Activated T-cell treated with anti-CD3 and anti-CD28 coated beads, Interleukin-2, amount 50 U/mL, for 72 hours (primary cell): ENCODE data around the gene STAT4. TPM values are rescaled to one million over a fixed set of nuclear protein-coding genes. Genes with fewer than 3 reads are reported as not detected.

Experiments
- ATAC-seq, 2 donors: fragments of 150-1000 bp; cut with Tn5 transposase; replicated peaks in 1 of 2; 2 replicates each; pipeline ENCODE4 v1.10.0; 2021; ENCODE audit warnings: moderate library complexity in 2 of 2, mild to moderate bottlenecking in 1 of 2
- DNase-seq, 2 donors: peaks; one replicate each; pipeline ENCODE4 v3.0.0; 2021 to 2022; ENCODE audit warnings: mixed read lengths in 1 of 2
- H3K27ac Mint-ChIP-seq: one replicate; pipeline ENCODE4 v1.8.0; 2022; ENCODE audit warnings: mild to moderate bottlenecking, moderate library complexity, mixed read lengths
- H3K27me3 Mint-ChIP-seq: one replicate; pipeline ENCODE4 v1.8.0; 2022; ENCODE audit warnings: low read depth, mixed read lengths
- H3K36me3 Mint-ChIP-seq, 2 donors: one replicate each; pipeline ENCODE4 v1.8.0; 2022; ENCODE audit warnings: mixed read lengths in 2 of 2, mild to moderate bottlenecking in 1 of 2; ENCODE audit not compliant: insufficient read depth in 2 of 2
- H3K4me1 Mint-ChIP-seq: one replicate; pipeline ENCODE4 v1.8.0; 2022; ENCODE audit warnings: low read depth, mixed read lengths
- H3K4me3 Mint-ChIP-seq, 2 donors: one replicate each; pipeline ENCODE4 v1.8.0; 2022; ENCODE audit warnings: mild to moderate bottlenecking in 2 of 2, mixed read lengths in 2 of 2, moderate library complexity in 2 of 2
- H3K9me3 Mint-ChIP-seq, 2 donors: one replicate each; pipeline ENCODE4 v1.8.0; 2022; ENCODE audit warnings: mixed read lengths in 2 of 2
- total RNA-seq, 2 donors: library from RNA; stranded (reverse); gene quantifications; one replicate each; pipeline ENCODE4 v1.2.3, GENCODE V29; 2022

The STAT4 gene
- total RNA-seq, 2 donors from 2014 or later = 104 to 125 TPM

DNA sequence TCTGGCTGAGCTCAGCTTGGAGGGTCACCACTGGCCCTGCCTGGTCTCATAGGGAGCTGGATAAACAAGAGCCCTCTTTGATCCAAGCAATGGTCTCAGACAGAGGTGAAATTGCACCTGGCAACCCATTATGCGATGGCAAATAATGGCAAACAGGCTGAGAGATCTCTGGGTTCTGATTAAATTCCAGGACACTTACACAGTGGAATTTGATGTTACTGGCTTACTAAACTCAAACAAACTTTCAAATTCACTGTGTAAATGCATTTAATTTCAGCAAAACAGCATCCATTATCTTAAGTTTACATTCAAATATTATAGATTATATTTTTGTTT is 19.5 kb upstream of the STAT4 start:
- Mint-ChIP-seq H3K27ac (no peak overlapping the region), H3K9me3 (no peaks in the 10 kb centered on the region), H3K4me1 (peaks cover 67% of the 10 kb centered on the region), H3K36me3 (no peaks in the 10 kb centered on the region), H3K4me3 (no peak overlapping the region), H3K27me3 (no peaks in the 10 kb centered on the region)
- ATAC-seq (no peak), DNase-seq (no peak)

DNA sequence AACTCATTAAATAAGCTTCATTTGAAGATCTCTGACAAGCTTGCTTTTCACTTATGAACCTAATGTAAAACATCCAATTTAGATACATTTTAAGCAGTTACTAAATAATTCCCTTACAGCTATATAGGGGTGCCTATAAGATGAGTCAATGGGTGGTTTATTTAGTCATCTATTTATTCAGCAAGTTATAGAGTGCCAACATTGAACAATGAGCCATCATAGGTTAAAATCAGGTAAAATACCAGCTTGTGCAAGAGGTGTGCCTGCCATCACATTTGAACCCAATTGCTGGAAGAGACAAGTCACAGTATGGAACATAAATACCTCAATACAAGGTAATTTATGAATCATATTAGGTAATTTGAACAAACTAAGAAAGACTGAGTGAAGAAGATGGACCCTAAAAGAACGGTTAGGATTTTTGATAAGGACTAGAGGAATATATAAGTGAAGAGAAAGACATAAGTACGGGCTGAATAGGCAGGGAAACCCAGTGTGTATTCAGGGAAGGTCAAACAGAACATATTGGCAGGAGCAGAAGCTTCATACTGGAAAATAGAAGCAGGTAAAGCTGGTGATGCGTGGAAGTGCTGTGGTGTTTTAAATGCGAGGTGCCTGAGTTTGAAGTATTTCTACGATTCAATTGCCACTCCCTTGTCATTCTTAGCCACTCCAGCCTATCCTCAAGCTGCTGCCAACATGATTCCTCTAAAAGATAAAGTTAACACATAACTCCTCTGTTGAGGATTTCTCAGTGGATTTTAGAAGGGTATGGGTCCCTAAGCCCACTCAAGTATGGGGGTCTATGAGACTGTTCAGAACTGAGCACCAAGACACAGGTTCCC is 18.9 kb upstream of the STAT4 start:
- Mint-ChIP-seq H3K9me3 (no peaks in the 10 kb centered on the region), H3K36me3 (no peaks in the 10 kb centered on the region), H3K4me3 (peak overlapping the region in 1 of 2 donors; percentile 66), H3K27me3 (no peaks in the 10 kb centered on the region), H3K27ac (peak overlapping the region; percentile 72), H3K4me1 (peaks cover 68% of the 10 kb centered on the region)
- DNase-seq = no peak
- ATAC-seq = peak; percentile 39 to 65

DNA sequence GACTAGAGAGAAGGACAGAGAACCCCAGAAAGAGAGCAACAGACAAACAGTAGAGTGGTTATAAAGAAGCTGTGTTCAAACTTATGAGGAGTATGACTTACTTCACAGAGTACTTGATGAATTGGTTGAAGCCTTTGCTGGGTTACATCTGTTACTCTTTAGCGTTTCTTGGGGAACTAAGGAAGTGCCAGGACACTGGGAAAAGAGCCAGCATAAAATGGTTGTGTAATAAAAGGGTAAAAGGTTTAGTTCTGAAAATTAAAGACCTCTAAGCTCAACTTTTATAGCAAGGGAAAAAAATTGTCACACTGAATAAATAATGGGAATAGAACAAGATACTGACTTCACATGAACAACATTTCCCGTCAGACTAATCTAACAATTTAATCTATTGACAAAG is 17.0 kb upstream of the STAT4 start:
- H3K36me3 Mint-ChIP-seq = no peaks in the 10 kb centered on the region
- H3K9me3 Mint-ChIP-seq = no peaks in the 10 kb centered on the region
- peaks cover 9% of the 10 kb centered on the region for H3K27me3 Mint-ChIP-seq
- ATAC-seq = no peak
- H3K4me1 Mint-ChIP-seq = peaks cover 50% of the 10 kb centered on the region
- peak overlapping the region; percentile 8 for H3K27ac Mint-ChIP-seq
- no peak overlapping the region for H3K4me3 Mint-ChIP-seq
- no peak for DNase-seq

DNA sequence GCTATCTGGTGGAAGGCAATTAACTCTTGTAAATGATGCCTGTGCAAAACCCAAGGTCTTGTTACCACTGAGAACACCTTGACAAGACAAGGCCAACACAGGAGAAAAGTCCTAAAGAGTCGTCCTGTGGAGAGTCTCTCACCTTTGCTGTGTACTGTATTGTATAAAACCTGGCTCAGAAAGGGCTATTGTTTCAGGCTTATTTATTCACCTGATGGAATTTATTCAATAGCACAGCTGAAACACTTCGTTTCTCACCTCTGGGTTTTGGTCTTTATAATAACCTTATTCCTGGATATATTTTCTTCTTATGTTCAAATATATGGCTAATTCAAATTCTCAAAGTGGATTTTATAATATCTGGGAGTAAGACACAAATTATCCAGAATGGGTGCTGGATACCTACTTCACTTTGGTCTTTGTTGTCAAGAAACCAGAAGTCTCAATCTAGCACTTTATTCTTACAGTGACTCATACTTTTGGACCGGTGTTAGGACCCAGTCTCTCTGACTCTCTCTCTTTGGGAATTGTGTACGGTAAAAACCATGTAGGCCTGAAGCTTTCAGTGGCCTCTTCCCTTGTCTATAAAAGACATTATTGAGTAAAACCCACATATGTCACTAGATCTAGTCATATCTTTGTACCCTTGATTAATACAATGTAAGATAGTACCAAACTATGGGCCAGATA is 16.1 kb upstream of the STAT4 start:
- ATAC-seq = no peak
- DNase-seq = no peak
- Mint-ChIP-seq H3K27me3 (peaks cover 9% of the 10 kb centered on the region), H3K4me1 (peaks cover 42% of the 10 kb centered on the region), H3K4me3 (no peak overlapping the region), H3K9me3 (no peaks in the 10 kb centered on the region), H3K36me3 (peaks cover 0 to under 1% of the 10 kb centered on the region in 2 donors), H3K27ac (peak overlapping the region; percentile 8)

DNA sequence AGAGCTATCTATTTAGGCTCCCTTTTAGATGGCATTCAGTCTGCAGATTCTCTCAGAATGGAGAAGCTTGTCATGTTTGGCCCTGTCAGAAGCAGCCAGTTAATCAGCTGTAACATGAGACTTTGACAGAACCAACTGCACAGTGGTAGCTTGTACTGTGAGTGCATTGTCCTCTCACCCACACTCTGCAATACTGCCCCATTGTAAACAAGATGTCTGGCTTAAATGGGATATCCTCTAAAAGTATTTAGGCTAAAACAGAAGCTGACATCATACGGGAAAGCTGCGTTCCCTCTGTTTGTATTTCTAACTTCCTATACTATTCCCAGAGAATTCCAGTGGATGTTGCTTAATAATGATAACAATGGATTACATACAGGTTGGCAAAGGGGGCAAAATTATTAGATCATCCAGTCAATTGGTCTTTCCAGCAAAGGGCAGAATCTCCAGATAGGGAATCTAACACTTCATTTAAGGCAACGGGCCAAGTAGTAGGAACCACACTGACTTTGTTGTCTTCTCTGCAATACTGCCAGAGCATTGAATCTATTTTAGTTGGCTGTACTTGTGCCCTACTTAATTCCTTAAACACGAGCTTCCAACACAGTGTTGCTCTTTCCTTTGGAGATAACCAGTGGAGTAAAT is 15.4 kb upstream of the STAT4 start:
- Mint-ChIP-seq H3K4me3 (no peak overlapping the region), H3K9me3 (no peaks in the 10 kb centered on the region), H3K4me1 (peaks cover 35% of the 10 kb centered on the region), H3K36me3 (peaks cover 0 to 3% of the 10 kb centered on the region in 2 donors), H3K27me3 (peaks cover 16% of the 10 kb centered on the region), H3K27ac (no peak overlapping the region)
- no peak for ATAC-seq
- no peak for DNase-seq

DNA sequence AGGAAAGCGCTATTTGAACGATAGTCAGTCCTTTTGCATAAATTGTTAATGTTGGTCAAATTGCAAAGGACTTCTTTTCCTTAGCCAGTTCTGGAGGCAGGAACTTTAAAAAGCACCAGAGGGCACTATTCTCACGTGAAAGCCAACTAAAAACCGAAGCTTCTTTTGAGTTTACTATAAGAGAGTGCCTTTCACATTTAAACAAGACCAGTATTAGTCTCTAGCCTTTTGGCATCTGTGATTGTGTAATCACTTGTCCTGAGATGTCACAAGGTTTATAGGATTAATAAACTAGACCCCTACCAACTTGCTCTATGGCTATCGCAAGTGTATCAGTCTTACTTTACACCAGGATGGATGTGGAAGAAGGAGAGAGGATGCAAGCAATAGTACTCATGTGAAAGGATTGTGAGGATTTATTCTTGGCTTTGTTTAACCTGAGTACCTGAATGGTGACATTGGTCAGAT is 14.4 kb upstream of the STAT4 start:
- Mint-ChIP-seq H3K4me1 (peaks cover 25% of the 10 kb centered on the region), H3K27me3 (peaks cover 16% of the 10 kb centered on the region), H3K4me3 (peak overlapping the region in 1 of 2 donors; percentile 56), H3K36me3 (peaks cover 0 to 3% of the 10 kb centered on the region in 2 donors), H3K27ac (peak overlapping the region; percentile 66), H3K9me3 (no peaks in the 10 kb centered on the region)
- peak; percentile 18 to 32 for DNase-seq
- ATAC-seq = peak; percentile 83 to 88

DNA sequence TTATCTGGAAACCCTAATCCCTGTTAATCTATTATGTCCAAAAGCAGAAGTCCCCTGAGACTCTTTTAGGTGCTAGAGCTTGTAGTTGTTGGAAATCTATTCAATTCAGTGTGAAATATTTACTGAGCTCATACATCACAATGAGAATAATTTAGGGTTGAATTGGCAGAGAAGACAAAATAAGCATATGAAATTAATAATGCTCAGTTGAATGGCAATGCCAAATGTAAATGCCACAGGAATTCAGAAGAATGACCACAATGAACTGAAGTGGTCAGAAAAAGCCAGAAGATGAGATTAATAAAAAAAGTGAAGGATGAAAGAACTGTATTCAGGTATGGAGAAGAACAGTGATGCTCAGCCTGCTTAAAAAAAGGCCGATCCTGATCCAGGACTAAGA is 8.0 kb upstream of the STAT4 start:
- ATAC-seq (no peak), DNase-seq (no peak)
- peaks cover 26% of the 10 kb centered on the region for H3K27me3 Mint-ChIP-seq
- peaks cover 0 to 3% of the 10 kb centered on the region in 2 donors for H3K36me3 Mint-ChIP-seq
- no peaks in the 10 kb centered on the region for H3K9me3 Mint-ChIP-seq
- no peak overlapping the region for H3K4me3 Mint-ChIP-seq
- peaks cover 19% of the 10 kb centered on the region for H3K4me1 Mint-ChIP-seq
- no peak overlapping the region for H3K27ac Mint-ChIP-seq

DNA sequence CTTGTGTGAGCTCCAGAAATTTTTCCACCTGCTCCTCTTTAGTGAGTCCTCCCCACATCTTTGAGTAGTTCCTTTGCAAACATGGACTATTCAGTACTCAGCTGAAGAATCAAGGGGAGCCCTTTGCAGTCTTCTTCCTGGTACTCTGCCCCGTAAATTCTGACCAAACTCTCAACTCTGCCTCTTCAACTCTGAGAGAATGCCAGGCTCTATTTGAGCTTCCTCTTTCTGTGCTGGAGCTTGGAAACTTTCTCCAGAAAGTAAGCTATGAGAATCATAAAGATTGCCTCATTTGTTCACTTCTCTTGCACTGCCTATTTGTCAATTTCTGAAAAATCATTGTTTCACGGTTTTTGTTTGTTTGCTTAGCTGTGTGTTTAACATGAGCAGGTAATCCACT is 7.4 kb upstream of the STAT4 start:
- Mint-ChIP-seq H3K9me3 (no peaks in the 10 kb centered on the region), H3K27ac (peak overlapping the region; percentile 11), H3K36me3 (peaks cover 0 to 3% of the 10 kb centered on the region in 2 donors), H3K4me1 (peaks cover 25% of the 10 kb centered on the region), H3K4me3 (no peak overlapping the region), H3K27me3 (peaks cover 20% of the 10 kb centered on the region)
- no peak for DNase-seq
- no peak for ATAC-seq

DNA sequence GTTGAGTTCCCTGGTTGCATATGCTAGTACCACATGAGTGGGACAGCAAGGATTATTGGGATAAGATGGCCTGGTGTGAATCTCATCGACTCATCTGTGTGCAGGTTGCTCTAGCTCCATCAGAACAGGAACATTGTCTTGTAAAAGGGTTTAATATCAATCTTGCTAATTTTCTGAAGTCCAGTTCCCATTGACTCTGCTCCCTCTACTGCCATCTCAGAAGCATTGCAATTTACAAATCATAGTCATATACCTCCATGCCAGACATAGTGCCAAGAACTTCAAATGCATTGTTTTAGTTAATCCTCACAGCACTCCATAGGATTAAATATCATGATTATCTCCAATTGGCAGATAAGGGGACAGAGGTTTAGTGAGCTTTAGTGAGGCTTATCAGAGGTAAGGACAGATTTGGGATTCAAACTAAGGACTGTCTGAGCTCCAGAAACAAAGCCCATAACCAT is 4.8 kb upstream of the STAT4 start:
- peaks cover 12% of the 10 kb centered on the region for H3K27me3 Mint-ChIP-seq
- ATAC-seq (no peak), DNase-seq (no peak)
- H3K9me3 Mint-ChIP-seq = no peaks in the 10 kb centered on the region
- H3K4me1 Mint-ChIP-seq = peaks cover 47% of the 10 kb centered on the region
- peak overlapping the region; percentile 2 for H3K27ac Mint-ChIP-seq
- no peaks in the 10 kb centered on the region for H3K36me3 Mint-ChIP-seq
- no peak overlapping the region for H3K4me3 Mint-ChIP-seq

DNA sequence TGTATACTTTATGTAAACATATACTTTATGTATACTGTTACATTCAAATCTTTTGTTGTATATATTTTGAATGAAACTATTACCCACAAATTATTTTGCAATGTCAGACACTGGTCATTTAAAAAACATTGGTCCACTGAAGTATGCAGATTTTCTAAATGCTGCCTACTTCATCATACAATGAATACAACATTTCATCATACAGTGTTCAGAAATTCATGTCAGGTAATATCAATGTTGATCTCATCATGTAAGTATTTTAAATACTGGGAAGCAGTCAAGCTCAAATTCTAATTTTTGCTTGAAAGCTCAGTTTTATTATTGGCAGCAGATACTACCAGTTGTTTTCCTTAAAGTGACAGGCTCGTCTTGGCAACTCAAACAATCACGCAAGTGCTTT is 2.9 kb upstream of the STAT4 start:
- Mint-ChIP-seq H3K4me3 (no peak overlapping the region), H3K4me1 (peaks cover 51% of the 10 kb centered on the region), H3K9me3 (no peaks in the 10 kb centered on the region), H3K27me3 (peaks cover 7% of the 10 kb centered on the region), H3K36me3 (peaks cover 2 to 5% of the 10 kb centered on the region in 2 donors), H3K27ac (no peak overlapping the region)
- ATAC-seq (no peak), DNase-seq (no peak)

DNA sequence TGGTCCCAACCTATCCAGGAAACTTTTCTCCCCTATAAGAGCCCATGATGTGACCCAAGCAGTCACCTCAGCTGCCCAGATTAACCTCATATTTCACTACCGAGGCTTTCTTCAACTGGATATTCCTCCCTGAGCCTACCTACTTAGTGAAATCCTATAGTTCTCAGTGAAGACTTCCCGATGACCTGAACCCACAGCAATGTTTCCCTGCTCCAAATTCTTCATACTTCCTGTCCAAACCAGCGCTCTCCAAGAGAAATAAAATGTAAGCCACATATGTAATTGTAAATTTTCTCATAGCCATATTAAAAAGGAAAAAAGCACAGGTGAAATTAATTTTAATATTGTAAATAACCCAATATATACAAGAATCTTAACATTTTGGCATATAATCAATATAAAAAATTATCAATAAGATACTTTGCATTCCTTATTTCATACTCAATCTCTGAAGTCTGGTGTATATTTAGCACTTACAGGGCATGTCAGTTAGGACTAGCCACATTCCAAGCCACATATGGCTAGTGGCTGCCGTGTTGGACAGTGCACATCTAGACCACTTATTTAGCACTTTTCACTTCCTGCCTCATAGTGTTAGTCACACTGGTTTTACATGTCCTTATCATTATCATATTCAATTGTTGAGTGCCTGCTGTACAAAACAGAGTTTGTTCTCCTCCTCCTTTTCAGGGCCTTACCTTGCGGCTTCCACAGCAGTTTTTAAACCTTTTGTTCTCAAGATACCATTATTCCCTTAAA is 1.9 kb upstream of the STAT4 start:
- H3K27me3 Mint-ChIP-seq = no peaks in the 10 kb centered on the region
- H3K9me3 Mint-ChIP-seq = no peaks in the 10 kb centered on the region
- H3K36me3 Mint-ChIP-seq = peaks cover 5 to 8% of the 10 kb centered on the region in 2 donors
- H3K4me3 Mint-ChIP-seq = peak overlapping the region; percentile 39 to 58
- peaks cover 62% of the 10 kb centered on the region for H3K4me1 Mint-ChIP-seq
- peak overlapping the region; percentile 77 for H3K27ac Mint-ChIP-seq
- peak; percentile 12 to 34 for ATAC-seq
- DNase-seq = peak; percentile 34 to 39

DNA sequence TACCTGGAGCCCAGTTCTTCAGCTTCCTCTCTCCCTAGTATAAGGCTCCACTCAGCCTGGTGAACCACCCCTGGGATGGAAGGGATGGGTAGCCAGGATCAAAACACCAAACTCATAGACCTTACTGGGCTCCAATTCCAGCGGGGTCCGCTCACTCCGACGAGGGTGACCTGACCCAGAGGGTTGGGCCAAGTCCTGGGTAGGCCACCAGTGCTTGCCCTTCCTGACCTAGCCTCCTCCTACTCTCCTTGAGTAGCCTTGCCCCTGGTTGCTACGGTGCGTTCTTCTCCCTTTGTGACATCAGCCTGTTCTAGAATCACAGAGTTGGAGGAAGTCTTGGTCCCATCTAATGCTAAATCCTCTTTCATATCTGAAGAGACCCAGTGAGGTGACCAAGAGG is 537 bp upstream of the STAT4 start:
- ATAC-seq (peak; percentile 10 to 18), DNase-seq (no peak)
- no peaks in the 10 kb centered on the region for H3K27me3 Mint-ChIP-seq
- peak overlapping the region; percentile 83 to 92 for H3K4me3 Mint-ChIP-seq
- peaks cover 8 to 20% of the 10 kb centered on the region in 2 donors for H3K36me3 Mint-ChIP-seq
- peak overlapping the region; percentile 63 for H3K27ac Mint-ChIP-seq
- H3K4me1 Mint-ChIP-seq = peaks cover 74% of the 10 kb centered on the region
- H3K9me3 Mint-ChIP-seq = no peaks in the 10 kb centered on the region
